Activated naive CD8-positive, alpha-beta T cell treated with anti-CD3 and anti-CD28 coated beads for 36 hours (primary cell): ENCODE results near the gene LRRIQ1. TPM values are rescaled to one million over a fixed set of nuclear protein-coding genes. Genes with fewer than 3 reads are reported as not detected.

ENCODE experiments used
- DNase-seq: peaks from one replicate; pipeline ENCODE4 v3.0.0; 2021
- H3K27ac Mint-ChIP-seq: one replicate; pipeline ENCODE4 v1.8.0; 2022; ENCODE audit warnings: mild to moderate bottlenecking, moderate library complexity, mixed read lengths
- H3K27me3 Mint-ChIP-seq: one replicate; pipeline ENCODE4 v1.8.0; 2022; ENCODE audit warnings: mild to moderate bottlenecking, mixed read lengths
- H3K36me3 Mint-ChIP-seq: one replicate; pipeline ENCODE4 v1.8.0; 2021; ENCODE audit warnings: mild to moderate bottlenecking, mixed read lengths
- H3K4me1 Mint-ChIP-seq: one replicate; pipeline ENCODE4 v1.8.0; 2021; ENCODE audit warnings: mixed read lengths
- H3K4me3 Mint-ChIP-seq: one replicate; pipeline ENCODE4 v1.8.0; 2022; ENCODE audit warnings: mild to moderate bottlenecking, moderate library complexity, mixed read lengths
- H3K9me3 Mint-ChIP-seq: one replicate; pipeline ENCODE4 v1.8.0; 2022; ENCODE audit warnings: mixed read lengths
- total RNA-seq, 2 experiments: library from RNA; stranded (reverse); gene quantifications; one replicate each; pipeline ENCODE4 v1.2.3, GENCODE V29; 2021

Gene LRRIQ1
- total RNA-seq, 2 experiments from 2014 or later: not detected

DNA sequence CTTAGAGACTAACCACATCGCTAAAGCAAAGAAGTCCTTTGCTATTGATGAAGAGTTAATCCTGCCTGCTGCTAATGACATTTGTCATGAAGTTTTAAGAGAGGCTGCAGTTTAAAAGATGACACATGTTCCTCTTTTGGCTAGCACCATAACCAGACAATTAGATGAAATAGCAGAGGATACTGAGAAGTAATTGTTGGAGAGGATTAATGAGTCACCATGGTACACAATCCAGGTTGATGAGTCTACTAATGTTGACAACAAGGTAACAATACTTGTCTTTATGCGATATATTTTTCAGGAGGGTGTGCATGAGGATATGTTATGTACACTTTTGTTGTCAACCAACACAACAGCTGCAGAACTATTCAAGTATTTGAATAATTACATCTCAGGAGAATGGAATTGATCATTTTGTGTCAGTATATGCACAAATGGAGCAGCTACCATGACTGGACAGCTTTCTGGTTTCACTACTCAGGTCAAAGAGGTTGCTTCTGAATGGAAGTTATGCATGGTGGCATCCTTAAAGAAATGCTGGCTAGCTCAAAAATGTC lies 56.7 kb downstream of the LRRIQ1 start:
- Mint-ChIP-seq H3K27me3 (no peaks in the 10 kb centered on the region), H3K4me3 (no peak overlapping the region), H3K27ac (no peak overlapping the region)

GRCh38 chr12:85095501-85095900 lies 59.4 kb downstream of the LRRIQ1 start:
- DNase-seq: no peak
- Mint-ChIP-seq H3K36me3 (no peaks in the 10 kb centered on the region), H3K27ac (no peak overlapping the region)

More for the DNA sequence above, 56.7 kb downstream of the LRRIQ1 start:
- no peaks in the 10 kb centered on the region for H3K9me3 Mint-ChIP-seq
- no peaks in the 10 kb centered on the region for H3K4me1 Mint-ChIP-seq
- DNase-seq: no peak
- no peaks in the 10 kb centered on the region for H3K36me3 Mint-ChIP-seq

DNA sequence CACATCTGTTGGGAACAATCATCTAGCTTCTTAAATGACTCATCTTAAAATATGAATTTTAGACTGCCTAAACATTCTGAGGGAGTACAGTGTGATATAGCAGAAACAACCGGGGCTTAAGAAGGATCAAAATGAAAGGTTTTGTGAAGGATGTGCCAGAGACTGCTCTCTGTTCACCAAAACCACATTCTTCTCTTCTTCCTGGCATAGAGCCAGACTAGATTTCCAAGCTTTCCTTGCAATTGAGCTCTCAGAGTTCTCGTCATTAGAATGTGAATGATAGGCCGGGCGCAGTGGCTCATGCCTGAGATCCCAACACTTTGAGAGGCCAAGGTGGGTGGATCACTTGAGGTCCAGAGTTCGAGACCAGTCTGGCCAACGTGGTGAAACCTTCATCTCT lies 94.5 kb downstream of the LRRIQ1 start:
- Mint-ChIP-seq H3K4me1 (no peaks in the 10 kb centered on the region), H3K27me3 (no peaks in the 10 kb centered on the region), H3K9me3 (no peaks in the 10 kb centered on the region), H3K4me3 (no peak overlapping the region), H3K27ac (no peak overlapping the region), H3K36me3 (no peaks in the 10 kb centered on the region)
- DNase-seq: no peak

More at GRCh38 chr12:85095501-85095900, 59.4 kb downstream of the LRRIQ1 start:
- Mint-ChIP-seq H3K4me3 (no peak overlapping the region), H3K4me1 (no peaks in the 10 kb centered on the region), H3K27me3 (no peaks in the 10 kb centered on the region), H3K9me3 (no peaks in the 10 kb centered on the region)

DNA sequence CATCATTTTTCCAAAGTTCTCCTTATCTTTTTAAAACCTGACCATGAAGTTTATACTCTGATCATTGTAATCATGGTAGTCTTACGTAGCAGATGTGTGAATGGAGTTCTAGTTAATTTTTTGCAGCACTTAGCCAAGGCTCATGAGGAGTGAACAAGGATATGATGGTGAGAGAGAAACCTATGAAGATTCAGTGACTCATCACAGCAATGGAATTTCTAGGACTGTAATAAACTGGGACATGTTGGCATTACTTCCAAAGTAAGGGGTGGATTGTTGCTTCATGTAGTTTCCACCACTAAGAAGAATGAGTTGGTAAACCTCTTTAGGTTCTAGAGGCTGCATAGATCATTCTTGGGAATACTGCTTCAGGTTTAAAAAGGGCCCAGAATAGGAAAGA lies 102.7 kb downstream of the LRRIQ1 start:
- DNase-seq: no peak
- no peaks in the 10 kb centered on the region for H3K36me3 Mint-ChIP-seq
- no peak overlapping the region for H3K4me3 Mint-ChIP-seq
- H3K27me3 Mint-ChIP-seq: no peaks in the 10 kb centered on the region
- H3K27ac Mint-ChIP-seq: no peak overlapping the region
- H3K4me1 Mint-ChIP-seq: no peaks in the 10 kb centered on the region
- no peaks in the 10 kb centered on the region for H3K9me3 Mint-ChIP-seq

DNA sequence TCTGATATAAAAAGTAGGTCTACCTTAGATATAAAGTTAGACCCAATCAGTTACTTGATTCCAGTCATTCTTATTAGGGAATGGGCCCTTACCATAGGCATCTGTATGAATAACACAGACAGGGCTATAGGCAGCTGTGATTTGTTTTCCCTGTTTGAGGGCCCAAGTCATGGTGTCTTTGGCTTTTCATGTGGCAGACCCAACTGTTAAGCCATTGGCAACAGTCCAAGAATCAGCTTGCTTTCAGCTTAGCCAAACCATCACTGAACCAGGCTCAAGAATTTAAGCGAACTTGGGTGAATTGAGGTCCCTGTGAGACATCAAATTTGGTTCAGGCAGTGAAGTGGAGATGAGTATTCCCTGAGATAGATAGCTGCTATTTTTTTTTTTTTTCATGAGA lies 111.2 kb downstream of the LRRIQ1 start:
- Mint-ChIP-seq H3K4me3 (no peak overlapping the region), H3K4me1 (no peaks in the 10 kb centered on the region), H3K27me3 (no peaks in the 10 kb centered on the region), H3K27ac (no peak overlapping the region), H3K9me3 (no peaks in the 10 kb centered on the region), H3K36me3 (no peaks in the 10 kb centered on the region)
- DNase-seq: no peak

DNA sequence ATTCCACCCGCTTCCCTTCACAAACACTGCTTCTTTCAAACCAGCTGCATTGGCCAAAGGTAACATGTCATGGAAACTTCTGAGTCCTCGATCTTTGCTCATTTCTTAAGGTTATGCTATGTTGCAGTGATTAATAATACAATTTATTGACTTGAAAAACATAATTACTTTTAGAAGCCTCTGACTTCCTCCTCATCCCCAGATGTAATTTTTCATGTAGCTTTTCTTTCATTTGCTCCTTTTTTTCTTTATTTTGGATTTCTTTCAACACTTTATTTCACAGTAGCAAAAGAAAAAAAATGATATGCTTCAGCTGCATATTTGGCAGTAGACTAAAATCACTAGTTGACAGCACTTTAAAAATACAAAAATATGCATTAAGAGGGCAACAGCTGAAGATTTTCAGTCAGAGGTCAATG lies 116.2 kb downstream of the LRRIQ1 start:
- no peaks in the 10 kb centered on the region for H3K9me3 Mint-ChIP-seq
- no peak overlapping the region for H3K27ac Mint-ChIP-seq
- H3K4me3 Mint-ChIP-seq: no peak overlapping the region
- DNase-seq: no peak
- H3K27me3 Mint-ChIP-seq: no peaks in the 10 kb centered on the region
- H3K36me3 Mint-ChIP-seq: no peaks in the 10 kb centered on the region
- H3K4me1 Mint-ChIP-seq: no peaks in the 10 kb centered on the region

DNA sequence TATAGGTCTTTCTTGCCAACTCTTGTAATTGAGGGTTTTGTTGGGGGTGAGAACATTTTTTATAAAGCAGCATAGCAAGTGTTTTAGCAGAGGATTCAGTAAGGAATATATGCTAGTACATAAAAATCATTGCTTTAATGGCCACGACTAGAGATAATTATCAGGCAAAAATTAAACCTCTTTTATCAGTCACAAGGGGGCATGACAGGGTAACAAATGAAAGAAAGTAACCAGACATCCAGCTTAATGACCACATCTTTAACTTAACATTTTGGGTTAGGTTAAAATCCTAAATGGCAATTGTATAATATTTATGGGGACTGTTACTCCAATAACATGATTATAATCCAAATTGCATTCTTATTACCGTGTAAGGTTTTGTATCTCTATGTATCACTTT lies 119.6 kb downstream of the LRRIQ1 start:
- DNase-seq: no peak
- Mint-ChIP-seq H3K27ac (no peak overlapping the region), H3K36me3 (no peaks in the 10 kb centered on the region), H3K4me3 (no peak overlapping the region), H3K27me3 (no peaks in the 10 kb centered on the region), H3K9me3 (no peaks in the 10 kb centered on the region), H3K4me1 (no peaks in the 10 kb centered on the region)

- DNase-seq: no peak
- Mint-ChIP-seq H3K4me1 (no peaks in the 10 kb centered on the region), H3K27me3 (no peaks in the 10 kb centered on the region), H3K4me3 (no peak overlapping the region), H3K27ac (no peak overlapping the region), H3K36me3 (no peaks in the 10 kb centered on the region), H3K9me3 (no peaks in the 10 kb centered on the region)
Observed at GRCh38 chr12:85156569-85156968, 120.4 kb downstream of the LRRIQ1 start.

DNA sequence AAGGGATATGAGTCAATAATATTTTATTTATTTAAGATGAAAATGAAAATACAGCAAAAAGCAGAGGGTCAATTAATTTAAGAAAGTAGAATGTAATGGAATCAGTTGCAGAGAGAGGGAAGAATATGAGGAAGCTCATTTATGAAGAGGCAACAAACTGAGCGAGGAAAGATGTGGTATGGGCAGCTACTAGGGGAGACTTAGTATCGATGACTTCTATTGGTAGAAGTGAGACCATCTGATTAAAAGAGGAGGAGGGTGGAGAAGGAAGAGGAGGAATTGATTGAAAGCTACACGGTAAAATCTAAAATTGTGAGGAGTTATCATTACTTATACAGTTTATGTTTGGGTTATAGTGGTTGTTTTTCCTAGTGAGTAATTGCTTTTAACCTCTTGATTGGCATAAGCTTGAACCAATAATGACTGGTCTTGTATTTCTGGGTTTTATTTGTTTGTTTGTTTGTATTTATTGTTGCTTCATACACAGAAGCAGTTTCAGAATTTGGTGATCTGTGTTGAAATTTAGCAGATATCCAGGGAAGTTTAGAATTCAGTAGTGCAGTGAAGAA lies 121.0 kb downstream of the LRRIQ1 start:
- no peak for DNase-seq
- no peak overlapping the region for H3K27ac Mint-ChIP-seq
- H3K4me3 Mint-ChIP-seq: no peak overlapping the region
- H3K36me3 Mint-ChIP-seq: no peaks in the 10 kb centered on the region
- no peaks in the 10 kb centered on the region for H3K4me1 Mint-ChIP-seq
- no peaks in the 10 kb centered on the region for H3K9me3 Mint-ChIP-seq
- H3K27me3 Mint-ChIP-seq: no peaks in the 10 kb centered on the region

DNA sequence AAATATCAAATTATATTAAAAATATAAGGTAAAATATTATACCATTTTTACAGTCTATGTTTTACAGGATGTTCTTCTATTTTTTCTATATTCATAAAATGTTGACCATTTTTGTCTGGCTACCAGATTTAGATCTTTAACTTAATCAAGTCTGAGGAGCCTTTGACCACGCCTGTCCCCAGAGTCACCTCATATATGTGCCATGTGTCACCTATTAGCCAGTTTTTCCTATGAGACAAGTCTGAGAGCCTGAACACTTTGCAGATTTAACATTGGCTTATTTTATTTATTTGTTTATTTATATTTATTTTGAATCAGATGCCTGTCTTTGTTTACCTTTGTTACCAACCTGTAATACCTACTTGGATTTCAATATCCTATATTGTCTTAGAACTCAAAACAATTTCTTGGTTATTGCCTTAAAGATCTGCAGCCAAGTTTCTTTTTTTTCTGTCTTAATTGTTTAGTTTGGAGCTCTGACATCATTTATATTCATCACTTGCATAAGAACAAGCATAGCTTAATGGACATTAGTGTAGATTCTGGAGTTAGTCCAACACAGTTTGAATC lies 127.7 kb downstream of the LRRIQ1 start:
- Mint-ChIP-seq H3K4me3 (no peak overlapping the region), H3K9me3 (no peaks in the 10 kb centered on the region), H3K4me1 (no peaks in the 10 kb centered on the region), H3K27me3 (no peaks in the 10 kb centered on the region), H3K27ac (no peak overlapping the region), H3K36me3 (no peaks in the 10 kb centered on the region)
- no peak for DNase-seq

DNA sequence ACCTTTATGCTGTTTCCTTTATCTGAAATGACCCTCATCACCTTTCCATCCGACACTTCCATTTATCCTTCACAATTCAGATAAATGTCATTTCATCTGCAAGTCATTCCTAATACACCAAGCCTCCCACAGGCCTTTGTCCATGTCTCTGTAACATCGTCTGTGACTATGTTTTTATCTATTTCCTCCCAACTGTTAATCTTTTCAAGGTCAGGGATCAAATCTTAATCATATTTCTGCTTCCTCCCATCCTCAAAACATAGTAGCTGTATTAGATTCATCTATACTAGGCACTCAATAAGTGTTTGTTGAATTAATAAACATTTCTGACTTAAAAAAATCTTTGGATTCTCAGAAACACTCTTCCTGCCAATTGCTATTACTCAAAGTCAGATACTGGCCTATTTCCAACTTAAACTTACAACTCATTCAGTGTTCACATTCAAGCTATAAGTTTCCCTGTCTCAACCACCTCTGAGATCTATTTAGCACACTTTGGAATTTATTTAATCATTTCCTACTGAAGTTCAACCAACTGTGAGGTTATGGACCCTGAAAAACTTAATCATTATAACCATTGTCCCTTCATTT lies 143.6 kb downstream of the LRRIQ1 start:
- Mint-ChIP-seq H3K27me3 (no peaks in the 10 kb centered on the region), H3K36me3 (no peaks in the 10 kb centered on the region), H3K9me3 (no peaks in the 10 kb centered on the region), H3K4me1 (no peaks in the 10 kb centered on the region), H3K4me3 (no peak overlapping the region), H3K27ac (no peak overlapping the region)
- no peak for DNase-seq

DNA sequence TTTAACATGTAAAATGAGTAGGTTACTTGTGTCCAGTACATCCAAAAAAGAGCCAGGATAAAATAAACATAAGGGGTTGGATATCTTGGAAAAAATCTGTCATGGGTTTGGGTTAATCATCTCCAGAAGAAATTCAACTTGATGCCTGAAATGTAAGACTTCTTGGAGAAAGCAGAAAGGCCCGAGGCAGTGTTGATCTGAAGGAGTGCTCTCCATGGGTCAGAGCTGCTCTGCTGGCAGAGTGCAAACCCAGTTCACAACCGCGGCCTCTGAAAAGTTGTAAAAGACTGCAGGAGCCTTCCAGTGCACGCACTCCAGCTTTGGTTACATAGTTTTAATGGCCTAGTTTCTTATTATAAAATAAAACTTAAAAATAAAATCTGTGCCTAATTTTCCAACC lies 146.5 kb downstream of the LRRIQ1 start:
- Mint-ChIP-seq H3K27me3 (no peaks in the 10 kb centered on the region), H3K9me3 (no peaks in the 10 kb centered on the region), H3K27ac (no peak overlapping the region), H3K36me3 (no peaks in the 10 kb centered on the region), H3K4me1 (no peaks in the 10 kb centered on the region), H3K4me3 (no peak overlapping the region)
- no peak for DNase-seq

DNA sequence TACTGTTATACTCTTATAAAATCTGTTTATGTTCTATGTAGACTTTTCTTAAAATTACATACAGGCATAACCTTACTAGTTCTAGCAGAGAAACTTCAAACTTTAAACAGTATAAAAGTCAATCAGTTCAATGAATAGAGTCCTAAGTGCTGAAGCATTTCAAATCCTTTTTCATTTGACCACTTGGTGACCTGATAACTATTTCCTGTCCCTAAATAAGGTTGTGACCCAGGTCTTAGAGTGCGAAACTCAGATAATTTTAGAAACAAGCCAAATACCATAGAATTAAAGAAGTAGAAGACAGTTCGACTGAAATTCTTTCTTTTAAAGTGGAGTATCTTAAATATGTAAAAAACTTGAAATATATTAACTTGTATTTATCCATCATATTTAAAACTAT lies 147.7 kb downstream of the LRRIQ1 start:
- no peaks in the 10 kb centered on the region for H3K36me3 Mint-ChIP-seq
- no peaks in the 10 kb centered on the region for H3K9me3 Mint-ChIP-seq
- H3K4me1 Mint-ChIP-seq: no peaks in the 10 kb centered on the region
- no peaks in the 10 kb centered on the region for H3K27me3 Mint-ChIP-seq
- no peak for DNase-seq
- H3K4me3 Mint-ChIP-seq: no peak overlapping the region
- H3K27ac Mint-ChIP-seq: no peak overlapping the region

GRCh38 chr12:85186236-85186635 lies 150.1 kb downstream of the LRRIQ1 start:
- no peaks in the 10 kb centered on the region for H3K9me3 Mint-ChIP-seq
- H3K36me3 Mint-ChIP-seq: no peaks in the 10 kb centered on the region
- no peak overlapping the region for H3K27ac Mint-ChIP-seq
- no peaks in the 10 kb centered on the region for H3K4me1 Mint-ChIP-seq
- DNase-seq: no peak
- no peak overlapping the region for H3K4me3 Mint-ChIP-seq
- H3K27me3 Mint-ChIP-seq: no peaks in the 10 kb centered on the region

DNA sequence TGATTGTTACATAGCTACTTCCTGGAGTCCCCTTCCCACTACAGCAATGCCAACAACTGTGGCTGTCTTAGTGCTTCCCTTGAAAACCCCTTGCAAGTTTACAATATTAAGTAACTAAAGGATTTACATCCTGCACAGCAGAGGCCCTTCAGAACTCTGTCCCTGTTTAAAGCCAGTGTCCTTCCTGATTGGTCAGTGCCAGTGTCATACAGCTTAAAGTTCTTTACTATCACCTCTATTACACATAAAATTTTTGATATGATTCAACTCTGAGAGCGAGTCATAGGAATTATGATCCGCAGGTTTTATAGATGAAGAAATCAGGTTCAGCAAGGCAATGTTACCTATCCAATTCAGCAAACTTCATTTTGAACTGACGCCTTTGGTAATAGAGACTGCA lies 152.5 kb downstream of the LRRIQ1 start:
- H3K27ac Mint-ChIP-seq: no peak overlapping the region

DNA sequence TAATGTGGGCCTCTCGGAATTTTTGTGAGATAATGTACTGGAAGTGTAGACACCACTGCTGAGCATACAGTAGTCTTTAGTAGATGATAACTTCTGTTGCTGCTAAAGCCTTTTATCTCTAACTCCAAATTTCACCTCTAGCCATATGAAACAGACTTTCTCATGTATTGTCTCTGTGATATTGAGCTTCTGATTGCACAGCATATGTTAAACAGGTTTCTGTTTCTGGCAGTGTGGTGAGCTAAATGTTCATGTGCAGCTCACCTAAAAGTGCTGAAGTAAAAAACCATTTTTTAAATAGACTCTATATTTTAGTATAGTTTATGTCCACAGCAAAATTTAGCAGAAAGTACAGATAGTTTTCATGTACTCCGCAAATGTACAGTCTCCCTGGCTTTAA lies 154.6 kb downstream of the LRRIQ1 start:
- Mint-ChIP-seq H3K27me3 (no peaks in the 10 kb centered on the region), H3K4me1 (no peaks in the 10 kb centered on the region), H3K4me3 (no peak overlapping the region), H3K9me3 (no peaks in the 10 kb centered on the region), H3K27ac (no peak overlapping the region), H3K36me3 (no peaks in the 10 kb centered on the region)
- no peak for DNase-seq

More for the DNA sequence above, 152.5 kb downstream of the LRRIQ1 start:
- no peak for DNase-seq
- Mint-ChIP-seq H3K36me3 (no peaks in the 10 kb centered on the region), H3K4me3 (no peak overlapping the region), H3K9me3 (no peaks in the 10 kb centered on the region), H3K27me3 (no peaks in the 10 kb centered on the region), H3K4me1 (no peaks in the 10 kb centered on the region)
